Inflammatory macrophage (primary cell): Measurements from ENCODE around the gene CDC14B.
"Not testable (repeated sequence)": the region's sequence is repeated elsewhere in the genome, so short reads cannot be mapped to it uniquely, and the experiment has no call there.

ENCODE experiments used
- DNase-seq, 2 donors: peaks; one replicate each; pipeline ENCODE4 v3.0.0-alpha.2; 2020 to 2022

Gene CDC14B

DNA sequence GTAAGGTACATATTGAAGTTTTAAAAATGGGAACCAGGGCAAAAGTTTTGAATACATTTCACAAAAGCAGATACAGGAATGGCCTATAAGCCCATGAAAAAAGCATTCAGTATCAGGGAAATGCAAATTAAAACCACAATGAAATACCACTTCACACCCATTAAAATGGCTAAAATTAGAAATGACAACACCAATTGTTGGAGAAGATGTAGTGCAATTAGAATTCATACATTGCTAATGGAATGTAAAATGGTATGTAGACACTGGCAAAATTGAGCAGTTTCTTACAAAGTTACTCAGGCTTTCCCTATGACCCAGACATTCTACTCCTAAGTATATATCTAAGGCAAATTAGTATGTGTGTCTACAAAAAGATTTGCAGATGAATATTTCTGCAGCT is 34.2 kb downstream of the CDC14B start:
- DNase-seq, result no peak

DNA sequence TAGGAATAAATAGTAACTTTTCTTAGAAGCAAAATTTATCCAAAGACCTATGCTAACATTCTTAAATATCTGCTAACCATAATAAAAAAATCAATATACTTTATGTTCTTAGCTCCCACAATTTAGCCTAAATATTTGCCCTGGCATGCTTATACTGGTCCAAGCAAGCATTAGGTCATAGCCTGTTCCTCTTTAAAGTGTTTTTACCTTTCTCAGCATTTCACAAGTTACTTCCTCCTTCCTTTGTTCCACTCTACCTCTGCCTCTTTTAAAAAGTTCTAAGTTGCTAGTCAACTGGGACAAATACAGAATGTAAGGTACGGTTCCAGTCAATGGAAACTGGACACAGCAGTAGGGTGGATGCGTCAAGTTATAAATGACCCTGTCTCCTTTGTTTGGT is 37.4 kb downstream of the CDC14B start:
- DNase-seq, result not testable (repeated sequence)

DNA sequence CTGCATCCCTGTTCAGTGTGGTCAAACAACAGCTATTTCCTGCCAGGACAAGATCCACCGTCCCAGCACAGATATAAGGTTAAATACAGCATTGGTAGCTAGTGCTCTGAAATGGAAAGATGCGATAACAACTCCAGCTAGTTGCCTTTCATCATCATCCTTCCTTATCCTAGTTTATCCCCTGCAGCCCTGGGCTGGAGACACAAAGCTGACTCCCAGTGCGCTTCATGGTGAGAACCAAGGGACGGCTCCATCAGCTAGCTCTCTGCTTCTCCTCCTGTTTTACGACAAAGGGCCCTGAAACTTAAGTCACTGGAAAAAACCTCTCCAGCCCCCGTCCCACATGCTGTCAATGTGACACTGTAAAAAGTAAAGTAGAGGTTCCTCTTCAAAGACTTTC is 37.9 kb downstream of the CDC14B start:
- DNase-seq, result no peak

DNA sequence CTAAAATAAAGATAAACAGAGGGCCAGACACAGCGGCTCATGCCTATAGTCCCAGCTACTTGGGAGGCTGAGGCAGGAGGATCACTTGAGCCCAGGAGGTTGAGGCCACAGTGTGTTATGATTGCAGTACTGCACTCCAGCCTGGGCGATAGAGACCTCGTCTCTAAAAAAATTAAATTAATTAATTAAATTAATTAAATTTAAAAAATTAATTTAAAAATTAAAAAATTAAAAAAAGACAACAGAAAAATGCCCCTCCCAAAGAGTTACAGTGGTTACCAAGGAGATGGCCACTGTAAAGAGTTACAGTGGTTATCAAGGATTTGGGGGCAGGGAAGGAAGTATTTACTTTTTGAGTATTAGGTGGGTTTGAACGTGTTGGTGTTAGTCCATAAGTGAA is 38.3 kb downstream of the CDC14B start:
- no peak for DNase-seq

DNA sequence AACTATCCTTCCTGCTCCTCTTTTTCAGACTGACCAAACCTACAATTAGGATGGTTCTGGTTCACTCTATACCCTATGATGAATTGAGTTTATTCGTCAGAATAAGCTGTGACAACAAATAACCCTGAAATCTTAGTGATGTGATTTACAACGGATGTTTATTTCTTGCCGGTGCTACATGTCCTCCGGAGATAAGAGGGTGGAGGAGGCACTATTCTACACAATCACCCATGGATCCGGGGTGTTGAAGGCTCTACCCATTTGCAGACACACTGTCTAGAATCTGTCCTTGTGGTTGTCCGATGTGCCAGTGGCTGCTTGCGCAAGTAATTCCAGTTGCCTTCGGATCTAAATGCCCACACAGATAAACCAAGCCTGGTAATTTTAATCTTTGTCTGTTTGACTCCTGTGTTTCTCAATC is 44.7 kb downstream of the CDC14B start:
- no peak for DNase-seq

DNA sequence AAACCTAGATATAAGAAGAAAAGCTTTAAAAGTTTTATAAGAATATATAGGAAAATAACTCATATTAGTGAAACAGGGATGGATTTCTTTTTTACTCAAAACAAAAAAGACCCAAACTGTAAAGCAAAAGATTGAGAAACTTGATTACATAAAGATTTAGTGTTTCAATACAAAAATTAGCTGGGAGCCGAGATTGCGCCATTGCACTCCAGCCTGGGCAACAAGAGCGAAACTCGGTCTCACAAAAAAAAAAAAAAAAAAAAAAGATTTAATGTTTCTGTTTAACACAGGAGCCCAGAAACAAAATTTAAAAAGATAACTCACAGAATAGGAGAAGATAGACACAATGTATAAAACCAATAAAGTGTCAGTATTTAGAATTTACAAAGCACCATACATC is 45.2 kb downstream of the CDC14B start:
- DNase-seq, result no peak

DNA sequence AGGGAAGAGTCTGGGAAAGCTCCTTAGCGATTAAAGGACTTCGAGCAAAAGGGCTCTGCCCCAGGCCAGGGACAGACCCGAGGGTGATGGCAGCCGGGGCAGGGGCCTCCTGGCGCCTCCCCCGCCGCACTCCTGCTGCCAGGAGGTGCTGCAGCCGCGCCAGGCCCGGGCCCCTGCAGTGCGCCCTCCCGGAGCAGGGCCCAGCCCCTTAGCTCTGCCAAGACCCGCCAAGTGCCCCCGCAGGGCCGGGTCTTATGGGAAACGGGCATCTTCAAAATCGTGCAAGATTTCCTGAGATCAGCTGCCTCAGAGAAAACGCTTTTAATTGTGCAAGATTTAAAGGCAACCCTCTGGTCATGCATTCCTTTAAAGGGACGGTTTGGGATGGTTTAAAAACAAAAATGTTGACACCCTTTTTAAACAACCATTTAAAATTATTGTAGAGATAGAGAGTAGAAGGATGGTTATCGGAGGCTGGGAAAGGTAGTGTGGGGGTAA is 52.4 kb downstream of the CDC14B start:
- DNase-seq, result peak in 1 of 2 donors; percentile 12

DNA sequence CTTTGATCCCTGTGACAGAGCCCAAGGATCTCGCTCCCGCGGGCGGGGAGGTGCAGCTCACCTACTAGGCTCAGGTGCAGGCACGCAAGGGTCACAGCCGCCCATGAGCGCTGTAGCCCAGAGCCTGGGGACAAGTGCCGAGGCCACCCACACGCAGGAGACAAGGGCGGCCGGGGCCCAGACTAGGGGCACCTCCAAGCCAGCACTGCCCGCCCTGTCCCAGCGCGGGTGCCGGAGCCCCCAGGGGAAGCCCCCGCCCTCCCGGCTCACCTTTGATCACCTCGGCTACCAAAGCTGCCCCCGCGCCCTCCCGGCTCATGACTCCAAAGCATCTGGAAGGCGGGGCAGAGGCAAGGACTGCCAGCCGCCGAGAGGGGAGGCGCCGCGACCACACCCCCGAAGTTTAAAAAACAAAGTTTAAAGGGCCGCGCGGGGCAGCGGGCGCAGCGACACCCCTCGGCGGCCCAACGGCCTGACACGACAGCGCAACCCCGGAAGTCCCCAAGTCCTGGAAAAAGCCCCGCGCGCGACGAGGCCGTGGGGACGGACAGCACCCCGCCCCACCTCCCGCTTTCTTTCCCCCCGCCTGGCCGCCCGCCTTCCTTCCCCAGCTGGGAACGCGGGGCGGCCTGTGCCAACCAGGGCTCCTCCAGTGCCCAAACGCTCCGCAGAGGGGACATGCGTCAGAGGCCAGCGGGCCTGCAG is 53.0 kb downstream of the CDC14B start:
- peak; percentile 61 to 72 for DNase-seq

DNA sequence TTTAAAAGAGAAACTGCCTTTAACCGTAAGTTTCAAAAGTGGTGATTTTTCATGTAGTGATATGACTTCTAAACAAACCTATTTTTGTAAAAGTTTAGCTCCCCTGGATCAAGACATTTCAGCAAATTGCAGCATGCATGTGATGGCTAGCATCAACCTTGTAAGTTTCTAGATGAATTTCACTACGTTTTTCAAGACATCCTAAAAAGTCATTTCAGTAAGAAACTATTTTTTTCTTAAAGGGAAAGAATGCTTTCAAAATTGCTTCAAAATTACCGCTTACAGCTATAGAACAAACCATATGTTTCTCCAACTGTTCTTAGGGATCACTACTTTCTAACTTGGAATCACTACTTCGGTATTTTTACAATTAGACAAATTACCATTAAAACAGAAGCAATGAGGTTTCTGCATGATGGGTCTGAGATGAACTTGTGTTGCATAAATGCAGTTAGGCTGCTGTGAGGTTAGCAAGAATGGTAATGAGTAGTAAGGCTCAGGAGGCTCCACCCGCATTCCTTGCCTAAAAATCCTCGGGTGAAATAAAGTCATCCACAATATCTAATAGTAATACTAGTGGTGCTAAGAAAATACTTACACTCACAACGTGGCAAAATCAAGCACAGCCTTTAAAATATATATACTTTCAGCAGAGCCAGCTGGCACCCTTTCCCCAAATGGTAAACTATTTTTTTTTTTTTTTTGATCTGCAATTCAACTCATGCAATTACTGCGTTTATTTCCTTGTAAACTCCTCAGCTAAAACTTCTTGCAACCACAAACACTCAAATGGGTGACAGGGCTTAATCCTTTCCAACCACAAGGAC is 53.8 kb downstream of the CDC14B start:
- DNase-seq, result no peak

DNA sequence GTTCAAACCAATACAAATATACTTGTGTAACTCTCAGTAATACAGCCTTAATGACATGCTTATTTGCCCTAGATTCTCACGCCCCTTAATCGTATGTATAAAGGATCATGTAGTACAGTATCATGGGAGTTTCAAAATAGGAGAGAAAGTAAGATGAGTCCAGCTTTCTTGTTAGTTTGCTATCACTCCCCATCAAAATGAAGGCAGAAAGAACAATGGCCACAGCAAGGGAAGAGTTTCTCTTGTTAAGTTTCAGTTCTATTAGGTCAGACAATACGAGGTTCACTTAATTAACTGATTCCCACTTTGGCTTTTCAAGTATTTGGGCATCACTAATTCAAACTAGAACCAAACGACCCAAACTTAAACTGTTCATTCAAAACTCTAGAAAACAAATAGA is 55.4 kb downstream of the CDC14B start:
- DNase-seq, result no peak

DNA sequence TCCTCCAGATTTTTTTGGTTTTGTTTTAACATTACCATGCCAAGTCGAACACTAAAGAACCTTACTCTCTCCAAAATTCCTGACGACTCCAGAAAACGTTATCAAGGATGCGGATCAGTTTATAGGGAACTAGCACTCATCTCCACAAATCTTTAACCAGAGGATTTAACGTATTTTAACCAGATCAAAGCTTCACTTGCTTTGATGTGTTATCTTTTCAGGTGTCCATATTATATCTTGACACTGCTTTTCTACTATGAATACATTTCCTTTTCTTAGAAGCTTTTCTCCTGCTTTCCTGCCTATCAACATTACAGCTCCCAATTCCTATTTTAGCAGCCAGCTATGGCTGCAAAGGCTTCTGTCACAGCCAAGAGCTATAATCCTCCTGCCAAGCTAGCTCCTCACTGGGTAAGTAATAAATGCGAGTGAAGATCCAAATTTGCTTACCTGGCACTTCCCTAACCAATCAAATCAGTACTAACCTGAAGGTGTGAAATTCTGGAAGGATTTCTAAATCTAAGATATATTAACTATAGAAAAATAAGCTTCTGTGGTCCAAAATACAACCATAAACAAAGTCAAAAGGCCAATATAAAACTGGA is 60.2 kb downstream of the CDC14B start:
- DNase-seq, result no peak

DNA sequence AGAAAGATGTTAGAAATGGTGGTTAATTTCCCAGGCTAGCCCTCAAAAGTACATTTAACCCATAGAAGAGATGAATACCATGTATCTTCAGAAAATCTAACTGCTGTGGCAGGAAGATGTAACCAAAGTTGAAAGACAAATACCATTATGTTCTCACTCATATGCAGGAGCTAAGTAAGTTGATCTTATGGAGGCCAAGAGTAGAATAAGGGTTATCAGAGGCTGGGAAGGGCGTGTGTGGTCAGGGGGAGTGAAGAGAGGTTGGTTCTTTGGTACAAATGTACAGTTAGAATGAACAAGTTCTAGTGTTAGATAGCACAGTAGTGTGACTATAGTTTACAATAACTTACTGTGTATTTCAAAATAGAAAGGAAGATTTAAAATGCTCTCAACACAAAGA is 61.7 kb downstream of the CDC14B start:
- no peak for DNase-seq

DNA sequence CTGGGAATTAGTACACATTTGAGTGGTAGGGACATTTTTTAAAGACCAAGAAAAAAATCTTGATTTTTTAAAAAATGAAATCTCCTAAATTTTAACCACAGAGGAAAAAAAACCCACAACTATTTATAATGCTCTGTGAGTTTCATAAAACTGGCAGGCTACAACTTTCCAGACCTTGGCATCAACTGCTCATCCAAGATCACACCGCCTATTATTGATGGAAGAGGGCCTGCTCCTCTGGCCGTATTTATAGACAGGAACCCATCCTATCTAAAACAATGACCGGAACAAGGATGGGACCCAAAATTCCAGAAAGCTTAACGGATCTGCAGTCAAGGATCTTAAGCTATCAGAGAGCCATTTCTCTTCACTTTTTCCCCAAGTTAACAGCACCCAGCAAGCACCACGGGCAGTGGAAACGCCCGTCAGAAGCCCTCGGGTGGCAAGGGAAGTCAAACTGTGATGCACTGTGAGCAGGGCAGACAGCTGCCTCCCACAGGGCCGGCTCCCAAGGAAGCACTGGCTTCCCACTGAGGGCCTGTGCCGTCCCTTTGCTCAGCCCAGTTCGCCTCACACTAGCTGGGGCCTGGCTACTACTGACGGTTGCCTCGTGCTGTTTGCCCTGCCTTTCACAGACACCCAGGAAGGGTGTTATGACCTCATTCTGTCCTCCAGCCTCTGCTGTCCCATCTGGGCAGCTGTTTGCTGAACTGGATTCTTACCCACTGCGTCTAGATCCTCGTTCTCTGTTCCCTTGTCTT is 62.8 kb downstream of the CDC14B start:
- DNase-seq, result no peak

DNA sequence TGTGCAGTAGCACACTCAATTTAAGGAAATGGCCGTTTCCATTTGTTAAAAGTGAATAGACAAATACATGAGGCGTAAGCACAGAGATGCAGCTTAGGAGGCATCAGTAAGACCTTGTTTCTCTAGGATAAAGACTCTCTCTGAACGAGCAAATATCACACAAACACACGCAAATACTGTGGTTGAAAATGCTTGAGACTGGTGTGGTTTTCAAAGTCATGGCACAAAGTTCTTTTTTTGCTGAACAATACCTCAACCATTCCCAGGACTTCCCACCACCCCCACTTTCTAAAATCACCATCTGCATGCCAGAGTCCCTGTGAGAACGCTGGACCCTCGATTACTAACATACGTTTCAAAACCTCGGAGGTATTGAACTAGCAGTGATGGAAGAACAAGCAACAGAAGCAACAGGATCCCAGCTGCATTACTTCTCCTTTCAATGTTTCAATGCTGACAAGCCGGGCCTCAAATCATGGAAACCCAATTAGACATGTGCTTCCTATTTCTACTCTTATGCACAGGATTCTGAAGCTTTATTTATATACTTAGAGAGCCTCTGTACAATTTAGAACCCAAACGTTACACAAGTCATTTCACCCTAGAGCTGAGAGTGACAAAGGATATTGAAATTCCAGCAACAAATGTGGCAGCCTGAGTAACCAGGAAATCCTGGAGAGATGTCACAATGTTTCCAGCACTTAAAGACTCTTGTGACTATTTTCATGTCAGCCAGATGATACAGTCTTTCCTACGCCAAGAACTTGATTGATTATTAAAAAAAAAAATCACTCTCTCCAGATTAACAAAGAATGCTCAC is 63.9 kb downstream of the CDC14B start:
- peak; percentile 18 to 19 for DNase-seq

DNA sequence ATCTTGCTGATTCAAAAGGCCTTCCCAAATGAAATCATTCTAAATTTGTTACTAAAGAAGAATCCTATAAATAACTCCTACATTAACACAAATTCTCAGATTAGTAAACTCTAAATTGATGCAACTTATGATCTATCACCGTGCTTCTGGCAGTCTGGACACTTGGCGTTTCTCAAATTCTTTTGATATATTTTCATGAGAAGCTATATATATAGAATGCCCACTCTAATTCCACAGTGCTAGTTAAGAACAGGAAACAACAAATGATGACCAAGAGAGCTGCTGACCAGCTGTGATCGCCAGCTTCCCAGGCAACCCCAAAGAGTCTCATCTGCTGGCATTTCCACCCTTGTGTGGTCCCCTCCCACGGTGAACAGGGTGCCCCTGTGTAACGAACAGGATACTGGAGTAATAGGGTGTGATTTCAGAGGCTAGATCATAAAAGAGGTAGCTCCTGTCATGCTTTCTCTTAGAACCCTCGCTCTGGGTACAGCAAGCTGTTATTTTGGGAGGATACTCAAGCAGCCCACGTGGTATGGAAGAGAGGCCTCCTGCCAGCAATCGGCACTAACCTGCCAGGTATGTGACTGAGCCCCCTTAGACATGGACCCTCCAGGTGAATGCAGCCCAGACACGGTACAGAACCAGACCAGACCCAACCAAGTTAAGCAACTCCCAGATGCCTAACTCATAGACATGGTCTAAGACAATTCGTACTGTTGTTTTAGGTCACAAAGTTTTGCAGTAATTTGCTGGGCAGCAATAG is 64.7 kb downstream of the CDC14B start:
- peak in 1 of 2 donors; percentile 19 for DNase-seq

DNA sequence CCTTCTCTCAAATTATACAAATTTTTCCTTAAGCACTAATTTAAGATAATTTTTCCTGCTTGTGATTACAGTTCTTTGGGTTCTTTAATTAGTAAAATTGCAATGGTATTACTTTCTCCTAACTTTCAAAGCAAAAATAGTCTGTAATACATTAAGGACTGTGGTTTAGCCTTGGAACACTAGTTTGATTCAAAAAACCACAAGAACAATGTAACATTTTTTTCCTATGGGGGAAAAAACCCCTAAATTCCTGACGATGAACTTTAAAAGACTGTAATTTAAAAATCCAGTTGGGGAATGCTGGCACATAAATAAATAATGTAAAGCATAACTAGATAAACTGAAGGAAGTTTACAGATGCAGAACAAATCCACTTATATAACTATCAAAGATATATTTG is 65.3 kb downstream of the CDC14B start:
- DNase-seq, result no peak

DNA sequence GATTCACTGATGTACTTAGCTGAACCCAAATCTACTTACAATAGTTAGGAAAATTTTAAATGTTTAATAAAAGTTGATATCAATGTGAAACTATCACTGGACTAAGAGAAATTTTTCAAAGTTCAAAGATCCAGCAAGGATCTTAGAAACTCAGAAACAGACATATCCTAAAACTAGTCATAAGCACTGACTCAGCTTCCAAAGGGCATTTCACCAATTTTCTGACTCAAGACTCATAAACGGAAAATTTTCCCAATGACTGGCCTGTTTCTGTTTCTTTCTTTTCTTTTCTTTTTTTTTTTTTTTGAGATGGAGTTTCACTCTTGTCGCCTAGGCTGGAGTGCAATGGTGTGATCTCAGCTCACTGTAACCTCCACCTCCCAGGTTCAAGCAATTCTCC is 66.6 kb downstream of the CDC14B start:
- no peak for DNase-seq

DNA sequence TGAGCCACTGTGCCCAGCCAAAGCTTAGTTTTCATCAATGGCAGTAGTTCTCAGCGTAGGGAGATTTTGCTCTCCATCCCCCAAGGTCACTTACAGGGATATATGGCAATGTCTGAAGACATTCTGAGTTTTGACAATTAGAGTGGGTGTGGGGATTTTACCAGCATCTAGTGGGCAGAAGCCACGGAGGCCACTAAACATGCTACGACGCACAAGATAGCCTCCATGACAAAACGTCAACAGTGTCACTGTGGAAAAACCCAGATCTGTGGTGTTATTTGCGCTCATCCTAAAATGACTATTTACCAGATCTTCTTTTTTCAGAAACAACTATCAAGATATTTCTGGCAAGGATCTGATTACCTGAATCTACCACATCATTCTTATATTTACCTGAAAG is 68.2 kb downstream of the CDC14B start:
- no peak for DNase-seq

DNA sequence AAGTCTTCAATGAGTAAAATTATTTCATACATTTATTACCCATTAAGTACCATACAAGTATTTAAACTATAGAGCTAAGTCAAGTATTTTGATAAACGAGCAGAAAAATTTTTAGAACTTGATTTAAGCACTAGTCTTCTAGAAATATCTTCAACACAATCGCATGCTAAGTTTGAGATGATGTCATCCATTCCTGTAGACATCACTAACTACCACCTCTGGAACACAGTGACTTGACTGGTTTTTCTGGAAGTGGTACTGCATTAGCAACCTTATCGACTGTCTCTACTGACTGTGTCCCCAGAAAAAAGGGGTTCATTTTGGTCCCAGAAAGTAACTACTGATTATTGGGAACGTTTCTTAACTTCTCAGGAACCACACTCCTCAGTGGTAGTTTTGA is 69.0 kb downstream of the CDC14B start:
- no peak for DNase-seq

DNA sequence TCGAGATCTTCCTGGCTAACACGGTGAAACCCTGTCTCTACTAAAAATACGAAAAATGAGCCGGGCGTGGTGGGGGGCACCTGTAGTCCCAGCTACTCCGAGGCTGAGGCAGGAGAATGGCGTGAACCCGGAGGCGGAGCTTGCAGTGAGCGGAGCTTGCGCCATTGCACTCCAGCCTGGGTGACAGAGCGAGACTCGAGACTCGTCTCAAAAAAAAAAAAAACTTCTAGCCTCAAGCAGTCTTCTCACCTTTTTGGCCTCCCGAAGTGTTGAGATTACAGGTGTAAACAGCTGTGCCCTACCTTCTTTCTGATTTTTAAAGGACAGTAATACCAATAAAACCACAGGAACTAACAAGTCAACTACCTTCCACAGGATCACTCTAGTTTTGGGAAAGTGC is 76.5 kb downstream of the CDC14B start:
- DNase-seq, result not testable (repeated sequence)

DNA sequence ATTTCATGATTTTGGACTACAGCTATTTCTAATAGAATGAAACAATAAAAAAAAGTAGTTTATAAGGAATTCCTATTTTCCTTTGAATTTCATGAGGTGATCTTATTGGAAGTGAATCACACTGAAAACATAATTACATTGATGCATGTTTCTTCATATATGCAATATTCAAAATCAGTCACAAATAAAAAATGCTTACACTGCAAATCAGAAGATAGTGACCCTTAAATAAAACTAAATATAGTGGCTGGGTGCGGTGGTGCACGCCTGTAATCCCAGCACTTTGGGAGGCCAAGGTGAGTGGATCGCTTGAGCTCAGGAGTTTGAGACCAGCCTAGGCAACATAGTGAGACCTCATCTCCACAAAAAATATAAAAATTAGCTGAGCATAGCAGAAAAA is 79.5 kb downstream of the CDC14B start:
- no peak for DNase-seq
